ENCODE results near the gene LDLRAD2.
A peak's percentile ranks its signal among the peaks of the same experiment; 100 is the strongest.
"Not testable (repeated sequence)": the region's sequence is repeated elsewhere in the genome, so short reads cannot be mapped to it uniquely, and the experiment has no call there.

LDLRAD2 gene

DNA sequence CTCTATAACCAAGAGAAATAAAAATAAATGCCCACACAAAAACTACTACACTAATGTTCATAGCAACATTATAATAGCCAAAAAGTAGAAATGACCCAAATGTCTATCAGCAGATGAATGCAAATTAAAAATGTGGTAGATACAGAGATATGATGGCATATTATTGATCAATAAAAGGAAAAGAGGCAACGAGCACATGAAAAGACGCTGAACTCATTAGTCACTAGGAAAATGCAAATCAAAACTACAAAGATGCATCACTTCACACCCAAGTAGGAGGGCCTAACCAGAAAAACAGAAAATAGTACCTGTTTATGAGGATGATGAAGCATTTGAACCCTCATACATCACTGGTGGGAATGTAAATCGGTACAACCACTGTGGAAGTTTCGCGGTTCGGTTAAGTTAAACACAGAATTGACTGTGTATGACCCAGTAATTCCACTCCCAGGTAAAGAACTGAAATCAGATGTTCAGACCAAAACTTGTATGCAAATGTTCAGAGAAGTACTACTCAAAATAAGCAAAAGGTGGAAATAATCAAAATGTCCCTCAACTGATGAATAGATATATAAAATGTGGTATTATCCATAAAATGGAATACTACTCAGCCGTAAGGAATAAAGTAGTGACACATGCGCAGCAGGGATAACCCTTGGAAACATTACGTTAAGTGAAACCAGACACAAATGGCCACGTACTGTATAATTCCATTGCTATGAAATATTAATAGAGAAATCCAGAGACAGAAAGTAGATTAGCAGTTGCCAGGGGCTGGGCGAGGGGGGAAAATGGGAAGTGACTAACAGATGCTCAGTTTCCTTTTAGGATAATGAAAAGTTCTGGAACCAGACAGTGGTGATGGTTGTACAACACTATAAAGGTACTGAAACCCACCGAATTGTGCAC, 32.2 kb upstream of the LDLRAD2 start:
- Mint-ChIP-seq H3K27ac (peak overlapping the region; percentile 63 to 98), H3K9me3 (peaks cover 0 to 6% of the 10 kb centered on the region in 2 donors), H3K27me3 (no peaks in the 10 kb centered on the region), H3K4me3 (peak overlapping the region; percentile 73 to 87), H3K4me1 (peaks cover 56% of the 10 kb centered on the region)
- ATAC-seq: peak; percentile 61
- DNase-seq: peak; percentile 42 to 81

DNA sequence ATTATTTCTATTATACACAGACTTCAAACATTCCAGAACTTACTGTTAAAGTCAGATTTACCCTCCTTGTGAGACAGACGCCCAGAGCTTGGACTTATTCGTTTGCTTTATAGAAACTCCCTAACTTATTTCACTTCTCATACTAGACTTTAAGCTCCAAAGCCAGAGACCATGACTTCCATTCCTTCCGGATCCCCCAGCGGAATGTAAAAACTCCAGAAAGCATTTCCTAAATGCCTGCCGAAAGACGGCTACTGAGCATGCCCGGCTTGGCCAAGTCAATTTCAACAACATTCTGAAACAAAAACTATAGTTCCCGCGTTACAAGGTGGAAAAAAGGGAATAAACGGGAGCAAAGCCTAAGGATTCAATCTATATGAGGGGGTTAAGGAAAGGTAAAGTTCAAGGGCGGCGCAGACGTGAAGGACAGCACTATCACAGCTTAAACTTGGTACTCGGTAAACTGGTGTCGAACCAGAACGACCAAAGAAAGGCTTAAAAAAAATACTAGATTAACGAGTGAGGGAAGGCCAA, 30.2 kb upstream of the LDLRAD2 start:
- ATAC-seq: no peak
- Mint-ChIP-seq H3K4me3 (peak overlapping the region; percentile 84 to 98), H3K27me3 (no peaks in the 10 kb centered on the region), H3K4me1 (peaks cover 36% of the 10 kb centered on the region), H3K9me3 (peaks cover 0 to 6% of the 10 kb centered on the region in 2 donors), H3K27ac (peak overlapping the region; percentile 79 to 100)
- DNase-seq: no peak

DNA sequence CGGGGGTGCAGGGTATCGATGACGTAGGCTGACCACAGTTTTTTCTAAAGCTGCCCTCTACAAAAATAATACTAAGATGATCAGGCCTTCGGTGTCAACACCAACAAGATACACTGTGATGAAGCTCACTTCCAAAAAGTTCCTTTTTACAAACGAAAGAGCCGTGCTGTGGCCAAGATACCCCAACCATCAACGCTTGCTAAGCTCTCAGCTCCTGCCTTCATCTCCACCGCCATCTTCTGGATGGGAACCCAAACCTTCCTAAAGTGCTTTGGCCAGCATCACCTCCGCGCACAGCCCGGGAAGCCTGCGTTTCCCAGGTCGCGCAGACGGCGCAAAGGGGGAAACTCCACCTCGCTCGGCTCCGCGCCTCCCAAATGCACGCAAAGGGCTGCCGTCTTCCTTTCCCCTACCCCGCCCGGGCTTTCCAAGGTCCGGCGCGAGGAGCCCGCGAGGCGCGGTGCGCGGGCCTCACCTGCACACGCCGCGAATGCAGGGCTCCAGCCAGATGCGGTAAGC, 29.7 kb upstream of the LDLRAD2 start:
- H3K27ac Mint-ChIP-seq: peak overlapping the region; percentile 79 to 100
- peak overlapping the region; percentile 84 to 98 for H3K4me3 Mint-ChIP-seq
- H3K27me3 Mint-ChIP-seq: no peaks in the 10 kb centered on the region
- peaks cover 31% of the 10 kb centered on the region for H3K4me1 Mint-ChIP-seq
- DNase-seq (peak; percentile 60 to 70), ATAC-seq (peak; percentile 29)
- H3K9me3 Mint-ChIP-seq: peaks cover 0 to 6% of the 10 kb centered on the region in 2 donors

DNA sequence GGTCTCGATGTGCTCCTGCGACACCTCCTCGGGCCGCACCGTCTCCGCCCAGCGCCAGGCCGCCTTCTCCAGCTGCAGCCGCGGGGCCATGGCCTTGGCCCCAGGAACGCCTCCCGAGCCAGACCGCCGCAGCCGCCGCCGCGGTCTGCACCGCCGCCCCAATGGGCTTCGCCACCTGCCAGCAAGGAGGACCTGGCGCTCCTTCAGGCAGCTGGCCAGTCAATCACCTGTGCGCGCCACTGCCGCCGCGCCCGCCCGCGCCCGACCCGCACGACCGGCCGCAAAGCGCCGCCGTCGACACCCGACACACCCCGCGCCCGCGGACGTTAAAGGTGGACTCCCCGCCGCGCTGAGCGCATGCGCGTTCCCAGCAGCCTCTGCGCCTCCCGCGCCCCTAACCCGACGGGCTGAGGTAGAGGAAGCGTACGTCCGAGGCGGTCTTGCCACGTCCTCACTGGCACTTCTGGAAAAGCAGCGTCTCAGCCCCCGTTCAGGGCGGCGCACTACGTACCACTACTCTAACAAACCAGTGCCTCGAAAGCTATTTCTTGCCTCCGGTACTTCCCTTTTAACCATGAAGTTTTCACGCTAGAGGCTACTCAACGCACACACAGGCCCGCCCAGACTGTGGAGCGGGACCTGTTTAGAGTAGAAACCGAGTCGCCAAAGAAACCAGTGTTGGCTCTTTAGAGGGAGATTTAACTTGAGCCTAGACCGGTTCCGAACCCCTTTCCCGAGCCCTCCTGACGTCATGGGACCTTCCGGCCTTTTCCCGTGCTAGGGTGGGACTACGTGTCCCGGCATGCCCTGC, 29.0 kb upstream of the LDLRAD2 start, which contains the start of gene USP48:
TSS of gene USP48 (minus strand) at position 282 of the 811 bp plus-strand sequence. CDS start at position 90, 192 bp downstream.
- Mint-ChIP-seq H3K4me3 (peak within 1 kb of the TSS; percentile 84 to 98), H3K27ac (peak within 1 kb of the TSS; percentile 100), H3K4me1 (peaks cover 24% of the 10 kb centered on the region), H3K27me3 (no peaks in the 10 kb centered on the region), H3K9me3 (peaks cover 0 to 2% of the 10 kb centered on the region in 2 donors)
- ATAC-seq (peak; percentile 83), DNase-seq (peak; percentile 98)

DNA sequence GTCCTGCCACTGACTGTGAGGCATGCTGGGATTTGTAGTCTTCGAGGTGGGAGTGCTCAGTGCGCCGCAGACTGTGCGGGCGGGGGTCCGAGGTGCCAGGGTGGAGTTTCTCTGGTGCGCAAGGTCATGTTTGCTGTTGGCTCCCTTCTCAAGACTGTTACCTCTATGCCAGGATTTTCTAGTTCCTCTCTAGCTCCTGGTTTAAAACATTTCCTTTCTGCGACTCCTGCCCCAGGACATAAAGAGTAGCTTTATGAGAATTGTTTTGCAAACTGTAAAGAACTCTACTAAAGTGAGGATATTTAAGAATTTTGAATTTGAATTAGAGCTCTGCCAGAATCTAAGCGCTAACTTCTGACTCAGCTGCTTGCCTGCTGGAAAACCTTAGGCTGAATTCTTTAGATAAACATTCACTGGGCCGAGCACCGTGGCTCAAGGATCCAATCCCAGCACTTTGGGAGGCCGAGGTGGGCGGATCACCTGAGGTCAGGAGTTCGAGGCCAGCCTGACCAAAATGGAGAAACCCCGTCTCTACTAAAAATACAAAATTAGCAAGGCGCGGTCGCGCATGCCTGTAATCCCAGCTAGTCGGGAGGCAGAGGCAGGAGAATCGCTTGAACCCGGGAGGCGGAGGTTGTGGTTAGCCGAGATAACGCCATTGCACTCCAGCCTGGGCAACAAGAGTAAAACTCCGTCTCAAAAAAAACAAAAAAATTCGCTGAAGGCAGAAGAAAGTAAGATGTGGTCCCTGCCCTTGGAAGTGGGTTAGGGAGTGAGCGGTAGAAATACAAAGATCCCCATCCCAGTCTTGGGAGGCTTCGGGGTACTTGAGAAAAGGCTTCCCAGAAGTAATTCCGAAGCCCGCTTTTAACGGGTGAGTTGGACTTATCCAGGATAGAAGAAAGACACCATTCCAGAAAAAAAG, 28.1 kb upstream of the LDLRAD2 start:
- ATAC-seq (peak; percentile 83), DNase-seq (peak in 1 of 2 donors; percentile 92)
- peaks cover 20% of the 10 kb centered on the region for H3K4me1 Mint-ChIP-seq
- H3K9me3 Mint-ChIP-seq: no peaks in the 10 kb centered on the region
- H3K27me3 Mint-ChIP-seq: no peaks in the 10 kb centered on the region
- H3K27ac Mint-ChIP-seq: peak overlapping the region; percentile 100
- H3K4me3 Mint-ChIP-seq: peak overlapping the region; percentile 84 to 98

DNA sequence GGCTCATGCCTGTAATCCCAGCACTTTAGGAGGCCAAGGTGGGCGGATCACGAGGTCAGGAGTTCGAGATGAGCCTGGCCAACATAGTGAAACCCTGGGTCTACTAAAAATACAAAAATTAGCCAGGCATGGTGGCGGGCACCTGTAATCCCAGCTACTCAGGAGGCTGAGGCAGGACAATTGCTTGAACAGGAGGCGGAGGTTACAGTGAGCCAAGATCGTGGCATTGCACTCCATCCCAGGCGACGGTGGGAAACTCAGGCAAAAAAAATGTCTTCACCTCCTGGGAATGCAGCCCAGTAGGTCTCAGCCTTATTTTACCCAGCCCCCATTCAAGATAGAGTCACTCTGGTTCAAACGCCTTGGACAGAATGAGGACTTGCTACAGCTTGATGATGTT, 26.3 kb upstream of the LDLRAD2 start:
- not testable (repeated sequence) for H3K9me3 Mint-ChIP-seq

DNA sequence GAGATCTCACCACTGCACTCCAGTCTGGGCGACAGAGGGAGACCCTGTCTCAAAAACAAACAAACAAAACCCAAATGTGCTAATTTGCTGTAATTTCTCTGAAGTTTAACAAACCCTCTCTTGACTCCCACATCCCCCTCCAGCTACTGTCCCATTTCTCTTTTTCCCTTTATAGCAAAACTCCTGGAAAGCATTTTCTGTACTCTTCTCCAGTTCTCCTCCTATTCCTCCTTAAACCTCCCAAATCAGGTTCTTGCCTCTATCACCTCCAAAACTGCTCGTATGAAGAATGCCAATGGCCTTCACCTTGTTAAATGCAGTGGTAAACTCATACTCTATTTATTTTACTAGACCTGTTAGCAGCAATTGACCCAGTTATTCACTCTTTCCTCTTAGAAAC, 25.4 kb upstream of the LDLRAD2 start:
- no peak overlapping the region for H3K4me3 Mint-ChIP-seq
- peaks cover 6% of the 10 kb centered on the region for H3K4me1 Mint-ChIP-seq
- no peaks in the 10 kb centered on the region for H3K9me3 Mint-ChIP-seq
- no peaks in the 10 kb centered on the region for H3K27me3 Mint-ChIP-seq
- DNase-seq (no peak), ATAC-seq (no peak)
- H3K27ac Mint-ChIP-seq: no peak overlapping the region

More for the DNA sequence above, 26.3 kb upstream of the LDLRAD2 start:
- not testable (repeated sequence) for DNase-seq, H3K27me3 Mint-ChIP-seq, H3K4me3 Mint-ChIP-seq, H3K27ac Mint-ChIP-seq, ATAC-seq, H3K4me1 Mint-ChIP-seq

DNA sequence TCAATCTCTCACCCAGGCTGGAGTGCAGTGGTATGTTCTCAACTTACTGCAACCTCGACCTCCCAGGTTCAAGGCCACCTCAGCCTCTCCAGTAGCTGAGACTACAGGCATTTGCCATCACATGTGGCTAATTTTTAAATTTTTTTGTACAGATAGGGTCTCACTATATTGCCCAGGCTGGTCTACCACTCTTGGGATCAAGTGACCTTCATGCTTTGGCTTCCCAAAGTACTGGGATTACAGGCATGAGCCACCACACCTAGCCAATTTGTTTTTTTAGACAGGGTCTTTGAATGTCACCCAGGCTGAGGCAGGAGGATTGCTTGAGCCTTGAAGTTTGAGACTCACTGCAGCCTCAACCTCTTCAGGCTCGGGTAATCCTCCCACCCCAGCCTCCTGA, 19.0 kb upstream of the LDLRAD2 start:
- Mint-ChIP-seq H3K9me3 (peaks cover 7 to 10% of the 10 kb centered on the region in 2 donors), H3K27ac (no peak overlapping the region), H3K4me3 (no peak overlapping the region), H3K4me1 (peaks cover 7% of the 10 kb centered on the region), H3K27me3 (no peaks in the 10 kb centered on the region)
- DNase-seq (no peak), ATAC-seq (no peak)

DNA sequence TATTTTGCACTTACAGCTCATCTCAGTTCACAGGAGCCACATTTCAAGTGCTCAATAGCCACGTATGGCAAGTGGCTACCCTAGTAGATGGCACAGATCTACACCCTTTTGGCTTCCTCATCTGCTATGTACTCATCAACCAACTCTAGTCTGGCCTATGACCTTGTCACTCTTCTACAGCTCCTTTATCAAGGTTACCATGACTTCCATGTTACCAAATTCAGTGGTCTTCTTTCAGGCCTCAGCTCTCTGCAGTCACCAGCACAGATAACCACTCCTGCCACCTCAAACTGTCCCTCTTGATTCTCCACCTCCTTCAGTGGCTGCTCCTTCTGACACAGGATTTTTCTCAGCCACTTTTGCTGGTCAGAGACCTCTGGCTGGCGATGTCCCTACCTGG, 17.4 kb upstream of the LDLRAD2 start:
- ATAC-seq (no peak), DNase-seq (no peak)
- Mint-ChIP-seq H3K27ac (no peak overlapping the region), H3K4me1 (peaks cover 7% of the 10 kb centered on the region), H3K4me3 (no peak overlapping the region), H3K27me3 (no peaks in the 10 kb centered on the region), H3K9me3 (peaks cover 7 to 10% of the 10 kb centered on the region in 2 donors)

DNA sequence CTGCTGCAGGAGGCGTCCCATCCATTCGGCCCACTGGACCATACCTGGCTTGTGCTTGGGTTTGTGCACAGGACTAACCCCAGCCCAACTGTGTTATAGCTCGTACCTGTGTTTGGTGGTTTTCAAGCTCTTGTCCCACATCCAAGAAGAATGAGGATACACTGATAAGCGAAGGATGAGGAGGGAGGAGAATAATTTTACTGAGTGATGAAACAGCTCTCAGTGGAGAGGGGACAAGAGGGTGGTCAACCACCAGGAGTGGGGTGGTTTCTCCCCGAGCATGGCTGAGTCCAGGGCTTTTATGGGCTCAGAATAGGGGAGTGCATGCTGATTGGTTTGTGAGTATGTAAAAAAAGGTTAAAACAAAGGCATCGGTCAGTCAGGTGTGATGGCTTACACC, 17.0 kb upstream of the LDLRAD2 start:
- Mint-ChIP-seq H3K4me1 (peaks cover 7% of the 10 kb centered on the region), H3K27ac (no peak overlapping the region), H3K27me3 (no peaks in the 10 kb centered on the region), H3K4me3 (no peak overlapping the region), H3K9me3 (peaks cover 7 to 10% of the 10 kb centered on the region in 2 donors)
- ATAC-seq (no peak), DNase-seq (no peak)

DNA sequence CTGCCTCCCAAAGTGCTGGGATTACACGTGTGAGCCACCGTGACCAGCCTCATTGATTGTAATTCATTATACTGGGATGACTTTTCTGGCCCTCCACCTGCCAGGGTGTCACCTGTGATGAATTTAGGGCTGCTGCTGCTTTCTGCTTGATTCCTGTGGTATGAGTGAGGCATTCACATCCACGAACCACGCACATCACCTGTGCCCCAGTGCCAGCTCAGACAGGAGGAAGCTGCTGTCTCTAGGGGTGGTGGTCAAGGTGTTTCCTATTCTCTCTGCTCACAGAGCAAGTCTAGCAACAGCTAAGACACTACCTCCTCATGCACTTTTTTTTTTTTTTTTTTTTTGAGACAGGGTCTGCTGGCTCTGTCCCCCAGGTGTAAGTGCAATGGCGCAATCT, 12.3 kb upstream of the LDLRAD2 start:
- H3K27me3 Mint-ChIP-seq: no peaks in the 10 kb centered on the region
- H3K4me1 Mint-ChIP-seq: no peaks in the 10 kb centered on the region
- H3K27ac Mint-ChIP-seq: no peak overlapping the region
- peaks cover 5 to 7% of the 10 kb centered on the region in 2 donors for H3K9me3 Mint-ChIP-seq
- no peak overlapping the region for H3K4me3 Mint-ChIP-seq
- no peak for DNase-seq
- no peak for ATAC-seq

DNA sequence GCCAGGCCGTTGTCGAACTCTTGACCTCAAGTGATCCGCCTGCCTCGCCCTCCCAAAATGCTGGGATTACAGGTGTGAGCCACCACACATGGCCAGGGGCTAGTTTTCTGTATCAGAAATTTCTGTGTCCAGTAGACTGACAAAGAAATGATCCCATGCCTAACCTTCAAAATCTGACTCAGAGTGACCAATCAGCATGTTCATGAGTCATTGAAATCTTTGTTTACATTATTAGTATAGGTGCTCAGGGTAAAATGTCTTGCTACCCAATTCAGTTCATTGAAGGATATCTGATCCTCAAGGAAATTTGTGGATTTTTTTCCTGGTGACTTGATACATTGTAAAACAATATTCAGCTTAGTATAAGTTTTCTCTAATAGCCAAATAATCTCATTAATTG, 11.0 kb upstream of the LDLRAD2 start:
- Mint-ChIP-seq H3K4me3 (no peak overlapping the region), H3K4me1 (no peaks in the 10 kb centered on the region), H3K9me3 (no peaks in the 10 kb centered on the region), H3K27me3 (no peaks in the 10 kb centered on the region), H3K27ac (no peak overlapping the region)
- DNase-seq (no peak), ATAC-seq (no peak)

DNA sequence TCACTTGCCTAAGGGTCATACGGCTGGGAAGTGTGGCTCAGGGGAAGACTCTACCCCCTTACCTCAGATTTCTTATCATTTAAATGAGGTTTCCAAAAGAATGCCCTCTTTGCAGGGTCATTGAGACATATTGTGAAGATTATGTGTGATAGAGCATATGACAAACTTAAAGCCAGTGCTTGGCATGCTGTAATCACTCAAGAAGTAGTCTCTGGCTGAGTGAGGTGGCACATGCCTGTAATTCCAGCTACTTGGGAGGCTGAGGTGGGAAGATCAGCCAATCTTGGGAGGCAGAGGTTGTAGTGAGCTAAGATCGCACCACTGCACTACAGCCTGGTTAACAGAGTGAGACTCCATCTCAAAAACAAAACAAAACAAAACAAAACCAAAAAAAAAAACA, 7.5 kb upstream of the LDLRAD2 start:
- ATAC-seq: no peak
- Mint-ChIP-seq H3K9me3 (no peaks in the 10 kb centered on the region), H3K4me1 (no peaks in the 10 kb centered on the region), H3K4me3 (no peak overlapping the region), H3K27me3 (no peaks in the 10 kb centered on the region), H3K27ac (peak overlapping the region in 1 of 2 donors; percentile 20)
- DNase-seq: no peak

DNA sequence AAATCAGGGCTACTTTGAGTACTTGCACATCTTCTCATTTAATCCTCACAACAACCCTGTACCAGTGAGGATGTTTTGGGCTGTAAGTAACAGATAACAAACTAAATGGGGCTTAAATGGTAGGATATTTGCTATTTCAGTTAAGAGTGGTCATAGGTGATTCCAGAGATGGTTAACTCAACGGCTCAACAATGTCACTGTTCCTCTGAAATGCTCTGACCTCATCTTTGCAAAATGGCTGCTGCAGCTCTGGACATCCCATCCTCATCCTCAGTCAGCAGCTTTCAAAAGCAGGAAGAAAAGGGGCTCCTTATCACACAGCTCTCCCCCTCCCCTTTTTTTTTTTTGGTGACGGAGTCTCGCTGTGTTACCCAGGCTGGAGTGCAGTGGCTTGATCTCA, 1.5 kb downstream of the LDLRAD2 start:
- Mint-ChIP-seq H3K4me3 (no peak overlapping the region), H3K27ac (no peak overlapping the region), H3K27me3 (peaks cover 8% of the 10 kb centered on the region), H3K4me1 (peaks cover 3% of the 10 kb centered on the region), H3K9me3 (no peaks in the 10 kb centered on the region)
- ATAC-seq: no peak
- DNase-seq: no peak
